ENCODE data around the gene PIK3CA. TPM values are rescaled to one million over a fixed set of nuclear protein-coding genes. Genes with fewer than 3 reads are reported as not detected.
"Not testable (repeated sequence)": the region's sequence is repeated elsewhere in the genome, so short reads cannot be mapped to it uniquely, and the experiment has no call there.

Gene PIK3CA
- total RNA-seq, 1 experiment from 2014 or later = 22.7 TPM

DNA sequence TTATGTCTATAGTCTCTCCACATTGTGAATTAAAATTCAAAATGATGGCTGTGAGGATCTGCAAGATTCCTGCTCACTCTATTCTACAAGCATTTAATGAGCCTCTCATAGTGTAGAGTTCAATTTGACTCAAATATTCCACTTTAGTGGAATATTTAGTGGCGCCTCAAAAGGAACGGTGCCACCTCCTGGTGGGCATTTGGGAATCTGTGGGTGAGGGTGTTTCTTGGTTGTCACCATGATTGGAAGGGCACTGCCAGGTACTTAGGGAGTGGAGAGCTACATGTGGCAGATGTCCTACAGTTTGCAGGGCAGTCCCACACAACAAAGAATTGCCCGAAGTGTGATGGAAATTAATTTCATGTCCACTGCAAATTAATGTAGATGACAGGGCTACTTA is 124.2 kb downstream of the PIK3CA start:
- no peaks in the 10 kb centered on the region for H3K36me3 ChIP-seq (ENCODE audit: insufficient read depth, low read length)
- no peaks in the 10 kb centered on the region for H3K27me3 ChIP-seq (ENCODE audit: low read length)
- H3K27ac ChIP-seq (ENCODE audit: low read length) = no peak overlapping the region
- H4K20me1 ChIP-seq (ENCODE audit: insufficient read depth, low read depth, low read length) = no peaks in the 10 kb centered on the region
- H3K9ac ChIP-seq (ENCODE audit: low read length) = no peak overlapping the region
- H3K4me2 ChIP-seq (ENCODE audit: low read depth, low read length, poor library complexity, severe bottlenecking) = no peak overlapping the region
- no peaks in the 10 kb centered on the region for H3K9me2 ChIP-seq (replicated peaks; ENCODE audit: insufficient read depth, low read length)
- no peak overlapping the region for H2AFZ ChIP-seq (ENCODE audit: low read length)
- H3K79me2 ChIP-seq (ENCODE audit: low read length) = no peaks in the 10 kb centered on the region
- DNase-seq = no peak
- H3K9me3 ChIP-seq (ENCODE audit: low read length) = no peaks in the 10 kb centered on the region
- H3K4me1 ChIP-seq (ENCODE audit: low read length) = peaks cover 13% of the 10 kb centered on the region
- no peak overlapping the region for H3K4me3 ChIP-seq (ENCODE audit: low read length)

DNA sequence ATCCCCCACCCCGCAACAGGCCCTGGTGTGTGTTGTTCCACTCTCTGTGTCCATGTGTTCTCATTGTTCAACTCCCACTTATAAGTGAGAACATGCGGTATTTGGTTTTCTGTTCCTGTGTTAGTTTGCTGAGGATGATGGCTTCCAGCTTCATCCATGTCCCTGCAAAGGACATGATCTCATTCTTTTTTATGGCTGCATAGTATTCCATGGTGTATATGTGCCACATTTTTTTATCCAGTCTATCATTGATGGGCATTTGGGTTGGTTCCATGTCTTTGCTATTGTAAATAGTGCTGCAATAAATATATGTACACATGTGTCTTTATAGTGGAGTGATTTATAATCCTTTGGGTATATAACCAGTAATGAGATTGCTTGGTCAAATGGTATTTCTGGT is 126.3 kb downstream of the PIK3CA start:
- not testable (repeated sequence) for H4K20me1 ChIP-seq (ENCODE audit: insufficient read depth, low read depth, low read length); H3K27me3 ChIP-seq (ENCODE audit: low read length); H3K79me2 ChIP-seq (ENCODE audit: low read length); H3K4me1 ChIP-seq (ENCODE audit: low read length); DNase-seq; H3K36me3 ChIP-seq (ENCODE audit: insufficient read depth, low read length); H3K4me3 ChIP-seq (ENCODE audit: low read length); H3K9ac ChIP-seq (ENCODE audit: low read length); H3K27ac ChIP-seq (ENCODE audit: low read length); H2AFZ ChIP-seq (ENCODE audit: low read length); H3K9me3 ChIP-seq (ENCODE audit: low read length); H3K4me2 ChIP-seq (ENCODE audit: low read depth, low read length, poor library complexity, severe bottlenecking); H3K9me2 ChIP-seq (replicated peaks; ENCODE audit: insufficient read depth, low read length)

DNA sequence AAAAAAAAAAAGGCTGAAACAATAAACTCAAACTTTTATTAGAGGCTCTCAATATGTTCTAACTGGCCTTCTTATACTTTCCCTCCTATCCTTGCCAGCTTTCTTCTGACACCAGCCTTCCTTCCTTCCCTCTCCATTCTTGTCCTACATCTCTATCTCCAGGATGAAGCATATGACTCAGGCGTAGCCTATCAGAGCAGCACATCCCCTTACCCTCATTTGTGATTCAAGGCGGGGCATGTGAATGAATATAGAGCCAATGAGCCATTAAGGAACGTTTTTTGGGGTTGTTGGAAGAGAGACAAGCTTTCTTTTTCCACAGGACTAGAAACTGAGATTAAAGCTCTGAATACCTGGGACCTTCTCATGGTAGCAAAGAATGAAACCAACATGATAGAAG is 127.8 kb downstream of the PIK3CA start:
- Histone ChIP-seq H2AFZ (ENCODE audit: low read length) (no peak overlapping the region), H3K9me2 (replicated peaks; ENCODE audit: insufficient read depth, low read length) (no peaks in the 10 kb centered on the region), H3K4me3 (ENCODE audit: low read length) (no peak overlapping the region), H3K4me1 (ENCODE audit: low read length) (peaks cover 4% of the 10 kb centered on the region), H3K27me3 (ENCODE audit: low read length) (no peaks in the 10 kb centered on the region), H3K9ac (ENCODE audit: low read length) (no peak overlapping the region), H3K9me3 (ENCODE audit: low read length) (no peaks in the 10 kb centered on the region), H3K36me3 (ENCODE audit: insufficient read depth, low read length) (no peaks in the 10 kb centered on the region), H3K27ac (ENCODE audit: low read length) (no peak overlapping the region), H3K79me2 (ENCODE audit: low read length) (no peaks in the 10 kb centered on the region), H4K20me1 (ENCODE audit: insufficient read depth, low read depth, low read length) (no peaks in the 10 kb centered on the region), H3K4me2 (ENCODE audit: low read depth, low read length, poor library complexity, severe bottlenecking) (no peak overlapping the region)
- DNase-seq = no peak

DNA sequence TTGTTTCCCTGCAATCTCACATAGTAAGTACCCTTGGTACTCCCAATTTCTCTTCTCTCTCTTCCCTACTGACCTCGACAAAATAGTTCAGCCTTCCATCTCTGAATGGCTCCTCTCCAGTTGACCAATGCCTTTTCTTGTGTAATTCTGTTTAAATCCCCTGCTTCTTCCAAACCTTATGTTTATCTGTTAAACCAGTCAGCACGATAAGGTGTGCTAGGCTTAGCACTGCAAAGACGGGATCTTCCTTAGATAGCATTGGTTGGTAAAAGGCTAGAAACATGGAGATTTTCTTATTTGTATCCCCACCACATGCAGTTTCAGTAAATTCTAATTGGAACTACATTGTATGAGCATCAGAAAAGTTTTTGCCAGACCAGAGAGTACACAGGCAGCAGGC is 128.6 kb downstream of the PIK3CA start:
- no peak overlapping the region for H3K9ac ChIP-seq (ENCODE audit: low read length)
- no peaks in the 10 kb centered on the region for H4K20me1 ChIP-seq (ENCODE audit: insufficient read depth, low read depth, low read length)
- H3K9me3 ChIP-seq (ENCODE audit: low read length) = no peaks in the 10 kb centered on the region
- no peak overlapping the region for H3K4me2 ChIP-seq (ENCODE audit: low read depth, low read length, poor library complexity, severe bottlenecking)
- no peaks in the 10 kb centered on the region for H3K79me2 ChIP-seq (ENCODE audit: low read length)
- H3K4me1 ChIP-seq (ENCODE audit: low read length) = peaks cover 4% of the 10 kb centered on the region
- H3K27ac ChIP-seq (ENCODE audit: low read length) = no peak overlapping the region
- no peaks in the 10 kb centered on the region for H3K36me3 ChIP-seq (ENCODE audit: insufficient read depth, low read length)
- H3K4me3 ChIP-seq (ENCODE audit: low read length) = no peak overlapping the region
- no peaks in the 10 kb centered on the region for H3K9me2 ChIP-seq (replicated peaks; ENCODE audit: insufficient read depth, low read length)
- no peak overlapping the region for H2AFZ ChIP-seq (ENCODE audit: low read length)
- DNase-seq = no peak
- H3K27me3 ChIP-seq (ENCODE audit: low read length) = no peaks in the 10 kb centered on the region

DNA sequence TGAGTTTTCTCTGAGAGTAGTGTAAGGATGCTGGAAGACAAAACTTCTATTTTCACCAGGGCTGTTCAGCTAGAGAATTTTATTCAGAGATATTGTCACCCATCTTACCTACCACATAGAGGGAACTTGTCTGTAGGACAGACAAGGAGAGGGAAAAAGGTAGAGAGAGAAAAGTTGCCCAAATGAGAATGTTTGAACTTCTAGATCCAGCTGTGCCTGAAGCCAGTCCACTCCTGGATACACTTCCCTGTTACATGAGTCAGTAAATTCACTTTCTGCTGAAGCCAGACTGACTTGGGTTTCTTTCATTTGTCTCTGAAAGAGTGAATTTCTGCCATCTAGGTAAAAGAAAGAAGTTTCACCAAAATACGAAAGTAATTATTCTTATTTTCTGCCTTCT is 130.0 kb downstream of the PIK3CA start:
- H3K9me2 ChIP-seq (replicated peaks; ENCODE audit: insufficient read depth, low read length) = no peaks in the 10 kb centered on the region
- no peaks in the 10 kb centered on the region for H3K9me3 ChIP-seq (ENCODE audit: low read length)
- H2AFZ ChIP-seq (ENCODE audit: low read length) = no peak overlapping the region
- H4K20me1 ChIP-seq (ENCODE audit: insufficient read depth, low read depth, low read length) = no peaks in the 10 kb centered on the region
- H3K9ac ChIP-seq (ENCODE audit: low read length) = no peak overlapping the region
- H3K27ac ChIP-seq (ENCODE audit: low read length) = no peak overlapping the region
- DNase-seq = no peak
- H3K36me3 ChIP-seq (ENCODE audit: insufficient read depth, low read length) = no peaks in the 10 kb centered on the region
- H3K4me3 ChIP-seq (ENCODE audit: low read length) = no peak overlapping the region
- H3K27me3 ChIP-seq (ENCODE audit: low read length) = no peaks in the 10 kb centered on the region
- peaks cover 4% of the 10 kb centered on the region for H3K4me1 ChIP-seq (ENCODE audit: low read length)
- H3K79me2 ChIP-seq (ENCODE audit: low read length) = no peaks in the 10 kb centered on the region
- no peak overlapping the region for H3K4me2 ChIP-seq (ENCODE audit: low read depth, low read length, poor library complexity, severe bottlenecking)

DNA sequence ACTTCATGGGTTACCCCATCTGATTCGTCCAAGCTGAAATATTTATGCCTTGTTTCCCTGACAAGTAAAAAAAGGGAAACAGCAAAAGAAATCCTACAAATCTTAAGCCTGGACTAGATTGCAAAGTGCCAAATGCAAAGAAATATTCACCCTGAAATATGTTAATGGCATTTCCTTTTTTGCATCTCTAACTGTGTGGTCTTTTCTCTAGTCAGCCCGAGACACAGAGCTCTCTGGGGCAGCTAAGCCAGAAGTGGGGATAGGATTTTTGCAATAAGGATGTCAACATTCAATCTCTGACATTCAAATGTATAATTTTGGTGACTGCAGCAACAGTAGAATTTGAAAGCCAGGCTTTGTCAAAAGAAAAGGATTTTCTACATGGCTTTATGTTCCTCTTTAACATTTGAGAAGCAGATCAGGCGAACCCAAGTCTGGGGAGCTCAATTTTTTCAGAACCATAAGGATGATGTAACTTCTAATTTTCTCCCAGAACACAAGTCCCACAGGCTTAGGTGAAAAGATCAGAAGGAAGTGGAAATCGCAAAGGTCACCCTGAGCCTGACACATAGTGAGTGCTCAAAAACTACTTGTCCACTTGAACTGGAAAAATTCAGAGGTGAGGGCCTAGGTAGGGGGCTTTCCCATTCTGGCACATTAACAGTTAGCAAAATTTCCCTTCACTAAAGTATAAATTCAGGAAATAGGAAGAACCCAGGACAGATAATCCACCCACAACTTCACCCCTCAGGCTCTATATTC is 131.0 kb downstream of the PIK3CA start:
- DNase-seq = no peak
- no peaks in the 10 kb centered on the region for H3K27me3 ChIP-seq (ENCODE audit: low read length)
- H3K9ac ChIP-seq (ENCODE audit: low read length) = no peak overlapping the region
- no peaks in the 10 kb centered on the region for H3K9me2 ChIP-seq (replicated peaks; ENCODE audit: insufficient read depth, low read length)
- no peaks in the 10 kb centered on the region for H3K36me3 ChIP-seq (ENCODE audit: insufficient read depth, low read length)
- no peaks in the 10 kb centered on the region for H4K20me1 ChIP-seq (ENCODE audit: insufficient read depth, low read depth, low read length)
- no peak overlapping the region for H2AFZ ChIP-seq (ENCODE audit: low read length)
- no peaks in the 10 kb centered on the region for H3K9me3 ChIP-seq (ENCODE audit: low read length)
- no peaks in the 10 kb centered on the region for H3K79me2 ChIP-seq (ENCODE audit: low read length)
- H3K4me2 ChIP-seq (ENCODE audit: low read depth, low read length, poor library complexity, severe bottlenecking) = no peak overlapping the region
- H3K4me3 ChIP-seq (ENCODE audit: low read length) = no peak overlapping the region
- H3K4me1 ChIP-seq (ENCODE audit: low read length) = peaks cover 4% of the 10 kb centered on the region
- H3K27ac ChIP-seq (ENCODE audit: low read length) = no peak overlapping the region

DNA sequence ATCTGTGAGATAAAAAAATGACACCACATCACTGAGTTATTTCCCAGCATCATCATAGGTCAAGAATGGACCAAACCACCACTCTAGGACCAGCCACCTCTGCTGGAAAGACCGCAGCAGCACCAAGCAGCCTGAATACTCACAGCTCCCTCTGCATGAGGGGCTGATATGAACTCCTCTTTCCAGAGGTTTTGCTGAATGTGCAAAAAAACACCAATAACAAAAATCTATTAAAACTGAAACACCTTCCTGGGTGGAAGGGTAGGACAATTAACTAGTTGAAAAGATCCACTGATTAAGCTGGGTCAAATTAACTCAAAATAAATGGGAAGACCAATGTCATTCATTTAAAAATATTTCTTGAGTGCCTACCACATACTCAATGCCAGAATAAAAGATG is 131.7 kb downstream of the PIK3CA start:
- H3K27me3 ChIP-seq (ENCODE audit: low read length) = no peaks in the 10 kb centered on the region
- H3K4me1 ChIP-seq (ENCODE audit: low read length) = peaks cover 4% of the 10 kb centered on the region
- H3K9me3 ChIP-seq (ENCODE audit: low read length) = no peaks in the 10 kb centered on the region
- H3K4me3 ChIP-seq (ENCODE audit: low read length) = no peak overlapping the region
- H4K20me1 ChIP-seq (ENCODE audit: insufficient read depth, low read depth, low read length) = no peaks in the 10 kb centered on the region
- no peak for DNase-seq
- no peak overlapping the region for H3K27ac ChIP-seq (ENCODE audit: low read length)
- H3K4me2 ChIP-seq (ENCODE audit: low read depth, low read length, poor library complexity, severe bottlenecking) = no peak overlapping the region
- no peak overlapping the region for H3K9ac ChIP-seq (ENCODE audit: low read length)
- no peaks in the 10 kb centered on the region for H3K79me2 ChIP-seq (ENCODE audit: low read length)
- H3K9me2 ChIP-seq (replicated peaks; ENCODE audit: insufficient read depth, low read length) = no peaks in the 10 kb centered on the region
- no peak overlapping the region for H2AFZ ChIP-seq (ENCODE audit: low read length)
- no peaks in the 10 kb centered on the region for H3K36me3 ChIP-seq (ENCODE audit: insufficient read depth, low read length)

DNA sequence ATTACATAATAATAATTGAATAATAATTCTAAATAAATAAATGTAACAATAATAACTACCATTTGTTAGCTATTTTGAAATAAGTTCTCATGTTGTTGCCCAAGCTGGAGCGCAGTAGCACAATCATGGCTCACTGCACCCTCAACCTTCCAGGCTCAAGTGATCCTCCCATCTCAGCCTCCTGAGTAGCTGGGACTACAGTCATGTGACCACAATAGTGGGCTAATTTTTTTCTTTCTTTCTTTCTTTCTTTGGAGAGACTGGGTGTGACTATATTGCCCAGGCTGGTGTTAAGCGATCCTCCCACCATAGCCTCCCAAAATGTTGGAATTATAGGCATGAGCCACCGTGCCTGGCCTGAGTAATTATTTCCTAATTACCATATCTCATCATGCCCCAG is 133.7 kb downstream of the PIK3CA start:
- Histone ChIP-seq H2AFZ (ENCODE audit: low read length) (no peak overlapping the region), H3K4me1 (ENCODE audit: low read length) (peaks cover 4% of the 10 kb centered on the region), H3K36me3 (ENCODE audit: insufficient read depth, low read length) (no peaks in the 10 kb centered on the region), H3K9me3 (ENCODE audit: low read length) (no peaks in the 10 kb centered on the region), H3K9ac (ENCODE audit: low read length) (no peak overlapping the region), H3K4me2 (ENCODE audit: low read depth, low read length, poor library complexity, severe bottlenecking) (no peak overlapping the region), H3K9me2 (replicated peaks; ENCODE audit: insufficient read depth, low read length) (no peaks in the 10 kb centered on the region), H4K20me1 (ENCODE audit: insufficient read depth, low read depth, low read length) (no peaks in the 10 kb centered on the region), H3K27ac (ENCODE audit: low read length) (no peak overlapping the region), H3K27me3 (ENCODE audit: low read length) (no peaks in the 10 kb centered on the region), H3K79me2 (ENCODE audit: low read length) (no peaks in the 10 kb centered on the region), H3K4me3 (ENCODE audit: low read length) (no peak overlapping the region)
- no peak for DNase-seq

All from Karpas-422 (cell line).